ENCODE results near the gene SEC23B. TPM values are rescaled to one million over a fixed set of nuclear protein-coding genes. Genes with fewer than 3 reads are reported as not detected.
"Not testable (repeated sequence)": the region's sequence is repeated elsewhere in the genome, so short reads cannot be mapped to it uniquely, and the experiment has no call there.

The SEC23B gene
- total RNA-seq, 2 experiments from 2014 or later: 88.5 to 89.3 TPM

DNA sequence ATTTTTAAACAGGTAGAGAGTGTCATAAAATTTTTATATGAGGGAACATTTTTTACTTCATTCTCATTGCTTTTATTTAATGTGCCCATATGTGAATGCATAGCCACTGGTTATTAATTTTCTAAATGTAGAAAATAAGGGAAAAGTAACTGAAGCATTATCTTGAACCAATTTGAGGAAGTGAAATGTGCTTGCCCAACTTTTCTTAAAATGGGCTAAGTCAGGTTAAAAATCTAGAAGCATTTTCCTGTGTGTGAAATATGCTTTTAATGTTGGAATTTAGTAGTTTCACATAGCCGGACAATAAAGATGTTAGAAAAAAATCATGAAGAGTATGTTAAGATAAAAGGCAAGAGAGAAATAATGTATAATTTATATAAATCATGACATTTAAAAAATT lies 3.8 kb downstream of the SEC23B start:
- Mint-ChIP-seq H3K9me3 (no peaks in the 10 kb centered on the region), H3K4me1 (ENCODE audit: low read depth) (peaks cover 44% of the 10 kb centered on the region), H3K4me3 (no peak overlapping the region), H3K27ac (no peak overlapping the region), H3K27me3 (no peaks in the 10 kb centered on the region), H3K36me3 (ENCODE audit: low read depth) (peaks cover 44% of the 10 kb centered on the region)
- DNase-seq (no peak), ATAC-seq (no peak)
- intact Hi-C loops (cut with micrococcal nuclease): no loop called here
- ChIA-PET CTCF (no interaction called here), POLR2A (interaction anchor here (0.6 kb wide), 1 partner anchor 214 kb away, joined by 4 read pairs; no protein-coding TSS in a partner anchor)
- no peak for TF ChIP-seq CTCF (IDR thresholded peaks at IDR 0.05)

DNA sequence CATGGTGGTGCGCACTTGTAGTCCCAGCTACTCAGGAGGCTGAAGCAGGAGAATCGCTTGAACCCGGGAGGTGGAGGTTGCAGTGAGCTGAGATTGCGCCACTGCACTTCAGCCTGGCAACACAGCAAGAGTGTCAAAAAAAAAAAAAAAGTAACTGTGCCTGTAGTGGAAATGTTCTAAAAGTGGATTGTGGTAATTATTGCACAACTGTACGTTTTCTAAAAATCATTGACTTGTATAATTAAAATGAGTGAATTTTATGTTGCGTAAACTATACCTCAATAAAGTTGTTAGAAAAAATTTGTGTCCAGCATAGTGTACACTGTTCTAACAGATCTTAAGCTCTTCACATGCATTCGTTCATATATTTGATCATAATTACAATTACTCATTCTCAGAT lies 5.5 kb downstream of the SEC23B start:
- H3K27me3 Mint-ChIP-seq: no peaks in the 10 kb centered on the region
- DNase-seq (no peak), ATAC-seq (no peak)
- H3K27ac Mint-ChIP-seq: no peak overlapping the region
- intact Hi-C loops (cut with micrococcal nuclease): no loop called here
- peaks cover 37% of the 10 kb centered on the region for H3K4me1 Mint-ChIP-seq (ENCODE audit: low read depth)
- peaks cover 41% of the 10 kb centered on the region for H3K36me3 Mint-ChIP-seq (ENCODE audit: low read depth)
- no peaks in the 10 kb centered on the region for H3K9me3 Mint-ChIP-seq
- TF ChIP-seq CTCF (IDR thresholded peaks at IDR 0.05): no peak
- ChIA-PET CTCF (no interaction called here), POLR2A (interaction anchor here (1.3 kb wide), 1 partner anchor 47 kb away, joined by 4 read pairs; the partner anchor contains the start of genes DZANK1 and POLR3F)
- no peak overlapping the region for H3K4me3 Mint-ChIP-seq

- peaks cover 31% of the 10 kb centered on the region for H3K4me1 Mint-ChIP-seq (ENCODE audit: low read depth)
- TF ChIP-seq CTCF (IDR thresholded peaks at IDR 0.05): no peak
Measured at GRCh38 chr20:18514127-18514526, 6.4 kb downstream of the SEC23B start.

DNA sequence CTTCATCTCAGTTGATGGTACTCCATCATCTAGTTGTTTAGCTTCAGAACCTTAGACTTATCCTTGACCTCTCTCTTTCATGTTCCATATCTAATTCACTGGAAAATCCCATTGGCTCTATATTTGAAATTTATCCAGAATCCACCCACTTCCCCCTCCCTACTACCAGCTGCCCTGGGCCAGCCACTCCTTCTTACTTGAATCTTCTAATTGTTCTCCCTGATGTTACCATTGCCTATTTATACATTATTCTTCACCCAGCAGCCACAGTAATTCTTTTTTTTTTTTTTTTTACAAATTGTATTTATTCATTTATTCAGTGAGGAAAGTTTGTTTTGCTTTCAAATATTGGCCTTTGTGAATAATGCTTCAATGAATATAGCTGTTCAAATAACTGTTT lies 8.2 kb downstream of the SEC23B start:
- intact Hi-C loops (cut with micrococcal nuclease): no loop called here
- H3K4me1 Mint-ChIP-seq (ENCODE audit: low read depth): peaks cover 16% of the 10 kb centered on the region
- no peak overlapping the region for H3K27ac Mint-ChIP-seq
- ChIA-PET POLR2A (interaction anchor here (0.9 to 1.0 kb wide), 2 partner anchors 49 to 375 kb away, joined by 3 read pairs; partner anchors contain the start of gene POLR3F), CTCF (no interaction called here)
- ATAC-seq (no peak), DNase-seq (no peak)
- no peak for TF ChIP-seq CTCF (IDR thresholded peaks at IDR 0.05)
- H3K36me3 Mint-ChIP-seq (ENCODE audit: low read depth): peaks cover 20% of the 10 kb centered on the region
- H3K27me3 Mint-ChIP-seq: no peaks in the 10 kb centered on the region
- H3K9me3 Mint-ChIP-seq: no peaks in the 10 kb centered on the region
- no peak overlapping the region for H3K4me3 Mint-ChIP-seq

More at GRCh38 chr20:18514127-18514526, 6.4 kb downstream of the SEC23B start:
- ChIA-PET CTCF (interaction anchor here (1.3 kb wide), 1 partner anchor 15 kb away, joined by 3 read pairs; no protein-coding TSS in a partner anchor), POLR2A (interaction anchor here (0.6 kb wide), 1 partner anchor 21 kb away, joined by 3 read pairs; no protein-coding TSS in a partner anchor)
- H3K27ac Mint-ChIP-seq: no peak overlapping the region
- ATAC-seq: no peak
- peaks cover 37% of the 10 kb centered on the region for H3K36me3 Mint-ChIP-seq (ENCODE audit: low read depth)
- DNase-seq: no peak
- intact Hi-C loops (cut with micrococcal nuclease): no loop called here
- no peaks in the 10 kb centered on the region for H3K27me3 Mint-ChIP-seq
- no peaks in the 10 kb centered on the region for H3K9me3 Mint-ChIP-seq
- no peak overlapping the region for H3K4me3 Mint-ChIP-seq

DNA sequence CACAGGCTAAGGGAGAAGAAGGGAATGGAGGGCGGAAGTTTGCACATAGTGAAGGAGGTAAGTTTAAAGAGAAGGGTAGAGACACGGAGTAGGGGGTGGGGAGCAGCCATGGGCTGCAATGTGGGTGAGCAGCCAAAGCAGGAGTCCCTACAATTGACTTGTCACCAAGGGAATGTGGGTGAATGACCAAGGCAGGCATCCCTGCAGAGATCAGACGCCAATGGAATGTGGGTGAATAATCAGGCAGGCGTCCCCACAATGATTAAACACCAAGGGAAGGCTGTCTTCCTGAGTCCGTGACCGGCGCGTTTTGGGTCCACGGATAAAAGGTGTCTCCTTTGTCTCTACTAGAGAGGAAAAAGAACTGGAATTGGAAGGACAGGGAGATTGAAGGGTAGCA lies 14.3 kb downstream of the SEC23B start:
- DNase-seq; H3K9me3 Mint-ChIP-seq; H3K4me3 Mint-ChIP-seq; ATAC-seq; H3K4me1 Mint-ChIP-seq (ENCODE audit: low read depth); H3K27ac Mint-ChIP-seq; intact Hi-C loops (cut with micrococcal nuclease); CTCF ChIA-PET; H3K27me3 Mint-ChIP-seq: not testable (repeated sequence)
- H3K36me3 Mint-ChIP-seq (ENCODE audit: low read depth): peaks cover 18% of the 10 kb centered on the region
- POLR2A ChIA-PET: interaction anchor here (1.4 kb wide), 1 partner anchor 14 kb away, joined by 4 read pairs; the partner anchor contains the start of gene SEC23B
